Measurements from ENCODE around the gene CKS2.

- TF ChIP-seq CTCF (IDR thresholded peaks at IDR 0.05) (no peak), POLR2A (IDR thresholded peaks at IDR 0.05) (no peak)
Observed at GRCh38 chr9:89309608-89310474, 1.2 kb upstream of the CKS2 start.

All from uterus (tissue), 2 donors.